Ishikawa (cell line): ENCODE measurements around the gene TCTN1.

ENCODE experiments used
- CEBPB ChIP-seq: IDR thresholded peaks from 2 replicates; pipeline ENCODE4 v1.6.1; 2012
- CREB1 ChIP-seq: IDR thresholded peaks from 2 replicates; pipeline ENCODE4 v1.6.1; 2012; ENCODE audit warnings: low read depth
- EGR1 ChIP-seq: IDR thresholded peaks from 2 replicates; pipeline ENCODE4 v1.6.1; 2012
- EP300 ChIP-seq: IDR thresholded peaks from 2 replicates; pipeline ENCODE4 v1.6.1; 2012; ENCODE audit warnings: borderline replicate concordance
- MAX ChIP-seq: IDR thresholded peaks from 2 replicates; pipeline ENCODE4 v1.6.1; 2012
- NFIC ChIP-seq: IDR thresholded peaks from 2 replicates; pipeline ENCODE4 v1.6.1; 2012
- RAD21 ChIP-seq: IDR thresholded peaks from 2 replicates; pipeline ENCODE4 v1.6.1; 2012; ENCODE audit warnings: low read depth
- REST ChIP-seq: IDR thresholded peaks from 2 replicates; pipeline ENCODE4 v1.6.1; 2012; ENCODE audit warnings: low read depth, mild to moderate bottlenecking
- TCF12 ChIP-seq: IDR thresholded peaks from 2 replicates; pipeline ENCODE4 v1.6.1; 2012; ENCODE audit warnings: low read depth
- TEAD4 ChIP-seq: IDR thresholded peaks from 2 replicates; pipeline ENCODE4 v1.6.1; 2012
- USF1 ChIP-seq: IDR thresholded peaks from 2 replicates; pipeline ENCODE4 v1.6.1; 2012
- ZBTB7A ChIP-seq: IDR thresholded peaks from 2 replicates; pipeline ENCODE4 v1.6.1; 2012; ENCODE audit warnings: low read depth

- TF ChIP-seq USF1 (no peak), ZBTB7A (no peak), TEAD4 (no peak), EP300 (no peak), EGR1 (no peak), CREB1 (no peak), NFIC (no peak), TCF12 (no peak), CEBPB (no peak), RAD21 (no peak), MAX (no peak), REST (no peak)
Observed at GRCh38 chr12:110683888-110684287, 70.0 kb downstream of the TCTN1 start.
